NCI-H146 (cell line): ENCODE data around the gene CLDN15.
A peak's percentile ranks its signal among the peaks of the same experiment; 100 is the strongest.

ENCODE experiments used
- DNase-seq: peaks from one replicate; lab custom pipeline; 2025; lab: John Stamatoyannopoulos, UW

CLDN15 gene

GRCh38 chr7:101244375-101245146 lies 7.0 kb upstream of the CLDN15 start, which contains the start of gene FIS1:
Gene FIS1, minus strand, starts transcription at chr7:101245081. Its CDS starts 77 bp downstream, at chr7:101245004.
- DNase-seq = peak; percentile 92

- peak; percentile 16 for DNase-seq
Observed at GRCh38 chr7:101243646-101244374, 6.2 kb upstream of the CLDN15 start.

- DNase-seq = no peak
Observed at GRCh38 chr7:101241443-101242349, 4.1 kb upstream of the CLDN15 start.

- no peak for DNase-seq
Observed at GRCh38 chr7:101241015-101241363, 3.4 kb upstream of the CLDN15 start.

GRCh38 chr7:101240226-101241014 lies 2.8 kb upstream of the CLDN15 start:
- DNase-seq = no peak

- no peak for DNase-seq
Observed at GRCh38 chr7:101239951-101240220, 2.3 kb upstream of the CLDN15 start.

- no peak for DNase-seq
Observed at GRCh38 chr7:101239191-101239950, 1.8 kb upstream of the CLDN15 start.

- DNase-seq = no peak
Observed at GRCh38 chr7:101238226-101239182, 902 bp upstream of the CLDN15 start.

GRCh38 chr7:101236292-101236835 lies 1.2 kb downstream of the CLDN15 start:
- DNase-seq = no peak

GRCh38 chr7:101235522-101235921 lies 2.1 kb downstream of the CLDN15 start:
- DNase-seq = no peak

- no peak for DNase-seq
Observed at GRCh38 chr7:101235050-101235449, 2.6 kb downstream of the CLDN15 start.

- no peak for DNase-seq
Observed at GRCh38 chr7:101234636-101235035, 3.0 kb downstream of the CLDN15 start.

GRCh38 chr7:101233907-101234547 lies 3.6 kb downstream of the CLDN15 start:
- DNase-seq = no peak

- DNase-seq = peak; percentile 85
Observed at GRCh38 chr7:101232141-101232850, 5.3 kb downstream of the CLDN15 start.

GRCh38 chr7:101231644-101232043 lies 6.0 kb downstream of the CLDN15 start:
- DNase-seq = no peak

- no peak for DNase-seq
Observed at GRCh38 chr7:101226721-101227120, 10.9 kb downstream of the CLDN15 start.

- no peak for DNase-seq
Observed at GRCh38 chr7:101225650-101226049, 12.0 kb downstream of the CLDN15 start.

GRCh38 chr7:101223528-101223927 lies 14.1 kb downstream of the CLDN15 start:
- DNase-seq = no peak
